Measurements from ENCODE around the gene TUBA3D.
A peak's percentile ranks its signal among the peaks of the same experiment; 100 is the strongest.
"Not testable (repeated sequence)": the region's sequence is repeated elsewhere in the genome, so short reads cannot be mapped to it uniquely, and the experiment has no call there.

Gene TUBA3D

DNA sequence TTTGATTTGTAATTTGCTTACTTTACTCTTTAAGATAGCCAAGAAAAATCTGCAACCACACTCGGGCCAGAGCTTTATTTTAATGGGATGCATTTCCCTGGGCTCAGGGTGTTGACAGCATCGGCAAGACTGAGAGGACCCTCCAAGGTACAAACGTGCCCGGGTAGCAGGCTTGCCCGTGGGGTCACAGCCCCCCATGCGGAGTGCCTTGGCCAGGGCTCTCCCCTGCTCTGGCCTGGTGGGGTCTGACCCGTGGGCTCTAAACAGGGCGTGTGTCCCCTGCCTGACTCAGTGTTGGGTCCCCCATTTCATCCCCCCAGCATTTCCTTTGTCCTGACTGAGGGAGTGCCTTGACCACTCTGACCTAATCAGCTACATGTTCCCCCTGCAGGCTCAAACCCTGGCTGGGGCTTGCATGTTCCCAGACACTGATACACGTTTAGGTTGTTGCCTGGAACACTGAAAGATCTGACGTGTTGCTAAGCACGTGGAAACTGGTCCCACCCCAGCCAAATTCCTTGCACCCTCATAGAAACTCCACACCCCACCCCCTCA lies 9.1 kb downstream of the TUBA3D start:
- not testable (repeated sequence) for DNase-seq

DNA sequence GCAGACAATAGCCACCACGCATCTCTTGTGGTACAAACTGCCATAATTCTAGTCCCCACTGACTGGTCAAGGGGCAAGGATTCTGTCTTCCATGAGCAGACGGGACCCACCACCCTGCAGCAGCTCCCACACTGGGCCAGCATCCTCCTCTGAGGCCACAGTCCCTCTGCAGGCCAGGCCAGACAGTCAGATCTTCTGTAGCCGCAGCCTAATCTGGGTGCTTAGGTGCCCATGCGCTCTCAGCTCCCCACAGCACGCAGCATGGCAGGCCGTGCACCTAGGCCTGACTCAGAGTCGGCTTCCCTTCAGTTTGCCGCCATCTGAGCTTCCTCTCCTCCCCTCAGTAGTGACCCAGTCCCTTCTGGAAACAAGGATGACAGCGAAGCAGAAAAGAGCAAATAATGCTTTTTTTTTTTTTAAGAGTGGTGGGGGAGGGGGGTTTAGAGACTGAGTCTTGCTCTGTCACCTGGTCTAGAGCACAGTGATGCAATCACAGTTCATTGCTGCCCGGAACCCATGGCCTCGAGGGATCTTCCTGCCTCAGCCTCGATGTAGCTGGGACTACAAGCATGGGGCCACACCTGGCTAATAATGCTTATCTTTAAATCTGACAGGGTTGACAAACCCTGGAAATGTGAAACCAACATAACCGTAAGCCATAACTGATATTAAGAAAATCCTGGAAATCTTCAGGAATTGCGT lies 10.4 kb downstream of the TUBA3D start:
- not testable (repeated sequence) for DNase-seq

DNA sequence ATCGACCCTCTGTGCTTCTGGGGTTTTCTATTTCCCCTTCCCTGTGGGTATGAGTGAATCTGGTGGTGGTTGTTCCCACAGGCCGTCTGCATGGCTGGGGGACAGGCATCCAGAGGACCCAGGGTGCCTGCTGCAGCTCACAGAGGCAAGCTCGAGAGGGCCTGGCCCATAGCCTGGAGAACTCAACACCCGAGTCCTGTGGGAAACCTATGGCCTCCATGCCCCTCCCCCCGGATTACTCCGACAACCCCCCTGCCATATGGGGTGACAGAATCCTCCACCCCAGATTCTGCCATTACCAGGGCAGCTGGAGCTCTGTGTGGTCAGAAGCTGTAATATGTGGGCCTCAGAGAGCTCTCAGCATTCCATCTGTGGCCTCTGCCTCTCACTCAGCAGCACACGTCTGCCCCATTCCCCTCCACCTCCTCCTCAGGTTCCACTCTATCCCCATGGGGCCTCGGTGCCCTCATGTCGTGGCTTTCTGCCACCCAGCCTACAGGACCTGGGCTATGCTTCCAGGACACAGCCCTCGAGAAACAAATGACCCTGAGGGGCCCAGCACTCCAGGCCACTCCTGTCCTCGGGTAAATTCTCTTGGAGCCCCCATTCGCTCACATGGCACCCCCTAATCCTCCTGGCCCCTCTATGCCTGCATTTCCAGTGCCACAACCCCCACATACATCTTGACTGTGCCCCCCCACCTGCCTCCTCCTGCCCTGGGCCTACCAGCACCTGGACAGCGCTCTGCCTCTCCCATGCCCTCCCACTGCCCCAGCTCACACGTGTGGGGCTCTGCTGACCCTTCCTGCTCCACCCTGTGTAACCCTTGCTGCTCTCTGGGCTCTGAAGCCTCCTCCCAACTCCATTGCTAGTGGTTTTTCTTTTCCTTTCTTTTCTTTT lies 12.6 kb downstream of the TUBA3D start:
- no peak for DNase-seq

DNA sequence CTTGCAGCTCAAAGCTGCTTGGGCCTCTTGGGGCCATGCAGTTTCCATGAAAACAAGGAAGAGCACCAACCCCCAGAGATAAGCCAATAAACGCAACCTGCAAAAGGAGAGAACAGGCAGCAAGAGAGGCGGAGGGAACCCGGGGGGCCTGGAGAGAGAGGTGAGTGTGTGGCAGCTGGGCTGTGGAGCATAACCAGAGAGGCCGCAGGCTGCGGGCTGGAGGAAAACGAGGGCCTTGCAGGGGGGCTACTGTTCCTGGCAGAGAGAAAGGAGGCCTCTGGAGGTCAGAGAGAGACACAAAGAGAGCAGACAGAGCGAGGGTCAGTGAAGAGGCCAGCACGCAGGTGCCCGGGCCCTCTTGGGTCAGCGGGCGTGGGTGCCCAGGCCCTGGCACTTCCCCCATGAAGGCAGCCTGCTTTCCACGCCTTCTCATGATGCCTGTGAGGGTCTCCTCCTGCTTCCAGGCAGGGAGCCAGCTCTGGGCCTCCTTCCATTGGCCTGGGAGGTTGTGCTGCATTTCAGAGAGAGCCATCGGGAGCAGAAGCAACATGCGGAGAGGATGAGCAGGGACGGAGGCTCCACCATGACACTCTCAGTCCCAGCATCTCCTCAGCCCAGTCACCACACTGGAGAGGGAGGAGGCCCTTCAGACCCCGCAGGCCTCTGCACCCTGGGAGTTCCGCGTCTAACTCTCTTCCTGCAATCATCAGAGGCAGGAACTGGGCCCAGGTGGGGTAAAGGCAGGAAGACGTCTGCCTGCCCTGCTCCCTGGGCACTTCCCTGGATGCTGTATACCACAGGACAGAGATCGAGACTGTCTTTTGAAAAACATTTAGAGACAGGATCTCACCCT lies 14.9 kb downstream of the TUBA3D start:
- not testable (repeated sequence) for DNase-seq

DNA sequence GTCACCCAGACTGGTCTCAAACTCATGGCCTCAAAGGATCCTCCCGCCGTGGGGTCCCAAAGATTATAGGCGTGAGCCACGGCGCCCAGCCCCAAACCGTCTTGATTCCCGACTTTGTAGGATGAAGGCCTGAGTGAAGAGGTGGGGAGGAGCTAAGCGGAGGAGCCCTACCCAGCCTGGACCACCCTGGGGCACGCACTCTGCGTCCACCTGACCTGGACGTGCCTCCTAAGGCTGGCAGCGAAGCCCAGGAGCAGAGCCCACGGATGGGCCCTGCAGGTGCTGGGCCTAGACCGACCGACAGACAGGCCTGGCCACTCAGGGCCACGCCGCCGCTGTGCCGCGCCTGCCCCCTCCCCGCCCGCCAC lies 15.5 kb downstream of the TUBA3D start:
- DNase-seq, result not testable (repeated sequence)

DNA sequence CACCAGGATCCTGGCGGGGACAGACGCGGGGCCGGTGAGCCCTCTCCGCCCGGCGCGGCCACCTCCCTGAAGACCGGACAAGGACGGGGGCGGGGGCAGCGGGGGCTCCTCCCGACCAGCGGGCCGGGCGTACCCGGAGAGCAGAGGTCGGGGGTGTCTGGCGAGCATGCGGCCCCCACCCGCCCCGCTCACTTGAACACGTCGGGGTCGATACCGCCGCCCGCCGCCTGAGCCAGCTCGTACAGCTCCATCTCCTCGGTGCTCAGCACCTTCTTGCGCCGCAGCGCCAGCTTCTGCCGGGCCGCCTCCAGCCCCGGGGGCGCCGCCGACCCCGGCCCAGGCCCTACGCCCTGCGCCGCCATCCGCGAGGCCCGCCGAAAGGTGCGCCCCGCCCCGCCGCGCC lies 16.1 kb downstream of the TUBA3D start, which contains the start of gene MZT2A:
MZT2A (minus strand) TSS at position 383 of the 403 bp plus-strand sequence; CDS start at position 362, 21 bp downstream.
- DNase-seq, result not testable (repeated sequence)

DNA sequence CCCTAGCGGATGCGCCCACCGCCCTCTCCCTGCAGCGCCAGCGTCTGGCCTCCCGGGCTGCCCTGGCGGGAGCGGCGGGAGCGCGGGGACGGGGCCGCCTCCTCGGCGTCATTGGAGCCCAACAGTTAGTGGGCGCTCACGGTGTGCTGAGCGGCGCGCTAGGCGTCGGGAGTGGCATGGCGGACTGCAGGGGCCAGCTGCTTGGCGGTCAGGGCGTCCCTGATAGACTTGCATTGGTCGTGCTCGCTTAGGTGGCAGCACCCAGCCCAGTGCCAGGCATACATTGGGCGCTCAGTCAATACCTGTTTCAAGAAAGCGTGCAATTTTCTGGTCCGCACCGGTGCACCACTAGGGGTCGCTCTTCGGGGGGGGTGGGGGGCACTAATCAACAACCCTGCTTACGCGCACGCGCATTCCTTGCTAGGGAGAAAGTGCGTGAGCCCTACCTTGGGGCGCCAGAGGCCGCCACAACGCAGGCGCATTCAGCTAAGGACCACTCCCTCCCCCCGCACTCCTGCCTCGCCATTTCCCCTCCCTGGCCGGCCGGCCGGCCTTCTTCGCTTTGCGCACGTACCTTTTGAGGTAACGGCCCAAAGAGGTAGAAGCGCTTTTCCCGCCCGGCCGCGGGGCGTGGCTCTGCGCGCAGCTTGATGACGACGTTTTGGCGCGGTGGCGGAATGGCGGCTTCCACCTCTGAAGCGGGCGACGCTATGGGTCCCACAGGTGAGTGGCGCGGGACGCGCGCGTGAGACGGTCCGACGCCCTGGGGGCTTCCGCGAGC lies 16.7 kb downstream of the TUBA3D start:
- peak; percentile 76 for DNase-seq

DNA sequence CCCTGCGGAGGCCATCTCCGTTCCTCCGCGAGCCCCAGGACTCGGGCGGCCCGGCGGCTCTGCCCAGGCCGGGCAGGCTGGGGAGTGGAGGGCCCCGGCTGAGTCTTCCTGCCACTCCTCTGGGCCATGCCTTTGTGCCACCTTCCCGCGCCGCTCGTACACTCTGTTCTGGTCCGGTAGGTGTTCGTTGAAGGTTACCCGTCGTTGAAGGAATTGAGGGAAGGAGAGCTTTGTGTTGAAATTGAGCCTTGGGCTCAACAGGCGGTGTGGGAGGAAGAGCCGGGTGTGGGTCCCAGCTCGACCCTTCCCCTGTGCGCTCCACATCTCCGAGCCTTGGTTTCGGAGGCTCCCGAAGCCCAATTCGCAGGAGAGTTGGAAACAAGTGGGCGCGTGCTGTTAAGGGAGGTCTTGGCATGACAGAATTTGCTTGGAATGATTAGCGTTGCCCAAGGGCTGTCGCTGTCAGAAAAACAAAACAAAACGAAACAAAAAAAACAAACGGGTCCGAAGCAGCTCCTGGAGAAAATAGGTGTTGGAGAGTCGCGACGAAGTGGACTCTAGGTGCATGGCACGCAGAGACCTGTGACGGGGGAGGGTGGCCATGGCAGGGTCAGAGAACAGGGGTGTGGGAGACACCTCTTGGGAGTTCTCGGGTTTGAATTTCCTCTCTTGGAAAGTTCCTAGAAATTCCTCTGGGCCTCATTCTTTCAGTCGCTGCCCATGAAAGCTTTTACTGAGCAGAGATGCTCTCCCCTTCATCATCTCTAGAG lies 17.5 kb downstream of the TUBA3D start:
- no peak for DNase-seq

DNA sequence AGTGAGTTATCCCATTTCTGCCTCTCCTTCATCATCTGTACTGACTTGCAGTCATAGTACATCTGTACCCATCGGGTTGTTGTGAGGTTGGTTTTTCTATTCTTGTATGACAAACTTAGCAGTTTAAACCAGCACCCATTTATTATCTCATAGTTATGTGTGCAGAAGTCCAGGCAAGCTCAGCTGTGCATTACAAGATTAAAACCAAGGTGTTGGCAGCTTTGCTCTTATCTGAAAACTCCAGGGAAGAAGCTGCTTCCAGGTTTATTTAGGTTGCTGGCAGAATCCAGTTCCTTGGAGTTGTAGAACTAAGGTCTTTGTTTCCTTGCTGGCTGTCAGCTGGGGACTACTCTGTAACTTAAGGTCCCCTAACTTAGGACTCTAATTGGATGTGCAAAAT lies 19.6 kb downstream of the TUBA3D start:
- DNase-seq, result not testable (repeated sequence)

DNA sequence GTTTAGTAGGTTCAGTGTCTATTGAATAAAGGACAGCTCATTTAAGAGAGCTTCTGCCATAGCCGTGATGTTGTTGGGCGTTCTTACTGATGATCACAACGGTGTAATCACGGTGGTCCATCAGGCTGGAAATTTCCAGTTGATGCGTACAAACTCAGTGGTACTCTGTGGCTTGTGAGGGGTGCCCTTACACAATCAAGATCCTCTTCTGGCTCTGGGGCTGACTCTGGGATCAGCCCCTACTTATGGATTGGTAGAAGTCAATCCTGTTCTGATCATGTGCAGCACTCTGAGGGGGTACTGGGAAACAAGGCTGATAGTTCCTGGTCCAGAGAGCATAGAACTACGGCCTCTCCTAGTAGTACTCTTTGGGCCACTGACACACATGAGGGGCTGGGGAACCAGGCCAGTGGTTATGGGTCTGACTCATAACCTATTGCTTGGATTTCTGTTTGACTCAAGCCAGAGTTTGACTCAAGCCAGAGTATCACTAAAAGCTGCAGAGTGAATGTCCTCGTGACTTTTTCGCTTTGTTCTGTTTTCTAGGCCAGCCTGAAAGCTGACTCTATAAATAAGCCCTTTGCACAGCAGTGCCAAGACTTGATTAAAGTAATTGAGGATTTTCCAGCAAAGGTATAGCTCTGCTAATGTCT lies 22.5 kb downstream of the TUBA3D start:
- DNase-seq, result not testable (repeated sequence)

DNA sequence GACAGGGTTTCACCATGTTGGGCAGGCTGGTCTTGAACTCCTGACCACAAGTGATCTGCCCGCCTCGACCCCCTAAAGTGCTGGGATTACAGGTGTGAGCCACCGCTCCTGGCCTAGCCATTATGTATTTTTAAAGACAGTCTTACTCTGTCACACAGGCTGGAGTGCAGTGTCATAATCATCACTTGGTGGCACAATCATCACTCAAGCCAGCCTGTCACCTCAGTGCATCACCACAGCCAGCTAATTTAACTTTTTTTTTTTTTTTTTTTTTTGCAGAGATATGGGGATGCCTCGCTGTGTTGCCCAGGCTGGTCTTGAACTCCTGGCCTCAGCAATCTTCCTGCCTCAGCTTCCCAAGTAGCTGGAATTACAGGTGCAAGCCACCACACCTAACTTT lies 27.7 kb downstream of the TUBA3D start:
- DNase-seq, result not testable (repeated sequence)

DNA sequence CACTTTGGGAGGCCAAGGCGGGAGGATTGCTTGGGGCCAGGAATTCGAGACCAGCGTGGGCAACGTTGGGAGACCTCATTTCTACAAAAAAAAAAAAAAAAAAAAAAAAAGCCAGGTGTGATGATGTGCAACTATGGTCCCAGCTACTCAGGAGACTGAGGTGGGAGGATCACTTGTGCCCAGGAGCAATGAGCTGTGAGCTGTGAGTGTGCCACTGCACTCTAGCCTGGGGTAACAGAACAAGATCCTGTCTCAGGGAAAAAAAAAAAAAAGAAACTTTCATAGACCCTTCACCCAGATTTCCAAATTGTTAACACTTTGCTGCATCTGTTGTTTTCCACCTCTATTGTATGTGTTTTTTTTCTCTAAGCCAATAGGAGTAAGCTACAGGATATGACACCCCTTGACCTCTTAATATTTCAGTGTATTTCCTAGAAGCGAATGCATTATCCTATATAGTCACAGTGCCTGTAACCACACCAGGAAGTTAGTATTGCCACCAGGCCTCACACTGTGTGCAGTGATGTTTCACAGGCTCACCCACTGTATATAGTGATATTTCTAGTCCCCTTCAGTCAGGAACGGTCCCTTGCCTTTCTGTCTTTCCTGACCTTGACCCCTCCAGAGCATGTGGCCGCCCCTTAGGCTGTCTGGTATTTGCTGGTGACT lies 28.3 kb downstream of the TUBA3D start:
- DNase-seq, result not testable (repeated sequence)

DNA sequence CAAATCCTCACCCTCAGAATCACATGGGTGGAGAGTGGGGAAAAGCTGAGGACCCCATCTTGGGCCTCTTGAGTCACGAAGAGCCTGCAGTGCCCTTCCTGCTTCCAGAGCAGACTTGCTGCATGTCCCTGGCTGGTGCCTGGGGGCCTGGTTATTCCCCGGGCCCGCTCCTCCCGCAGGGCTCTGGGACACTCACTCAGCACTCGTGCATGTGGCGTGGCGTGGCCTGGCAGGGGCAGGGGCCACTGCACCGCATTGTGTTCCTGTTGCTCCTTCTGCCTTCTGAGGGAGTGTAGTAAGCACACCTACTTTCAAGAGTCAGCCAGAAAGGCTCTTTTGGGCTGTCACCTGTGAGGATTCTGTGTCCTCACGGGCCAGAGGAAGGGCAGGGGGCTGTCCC lies 33.7 kb downstream of the TUBA3D start:
- no peak for DNase-seq

DNA sequence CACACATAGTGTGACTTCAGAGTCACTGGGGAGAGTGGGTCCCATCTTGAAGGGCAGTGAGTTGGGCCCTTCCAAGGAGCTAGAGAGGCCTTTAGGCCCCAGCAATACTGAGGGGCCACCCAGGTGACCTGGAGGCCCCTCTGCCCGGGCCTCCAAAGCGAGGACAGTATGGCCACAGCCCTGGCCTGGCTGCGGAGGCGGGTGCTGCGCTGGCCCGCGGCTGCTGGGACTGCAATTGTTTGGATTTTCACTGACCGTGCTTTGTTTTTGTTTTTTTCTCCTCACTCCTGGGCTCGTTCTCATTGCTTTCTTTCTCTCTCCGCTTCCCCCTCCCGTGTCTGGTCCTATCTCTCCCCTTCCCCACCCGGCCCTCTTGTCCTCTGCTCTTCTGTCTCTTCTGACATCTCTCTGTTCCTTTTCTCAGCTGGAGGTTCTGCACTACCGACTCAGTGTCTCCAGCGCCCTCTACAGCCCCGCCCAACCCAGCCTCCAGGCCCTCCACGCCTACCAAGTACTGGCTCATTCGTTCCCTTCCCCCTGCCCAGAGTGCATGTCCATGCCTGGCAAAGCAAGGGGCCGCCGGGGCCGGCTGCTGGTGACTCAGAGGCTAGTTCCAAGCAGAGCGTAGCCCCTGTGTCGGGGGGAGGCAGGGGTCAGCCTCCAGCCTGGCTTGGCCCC lies 35.5 kb downstream of the TUBA3D start:
- DNase-seq, result not testable (repeated sequence)

DNA sequence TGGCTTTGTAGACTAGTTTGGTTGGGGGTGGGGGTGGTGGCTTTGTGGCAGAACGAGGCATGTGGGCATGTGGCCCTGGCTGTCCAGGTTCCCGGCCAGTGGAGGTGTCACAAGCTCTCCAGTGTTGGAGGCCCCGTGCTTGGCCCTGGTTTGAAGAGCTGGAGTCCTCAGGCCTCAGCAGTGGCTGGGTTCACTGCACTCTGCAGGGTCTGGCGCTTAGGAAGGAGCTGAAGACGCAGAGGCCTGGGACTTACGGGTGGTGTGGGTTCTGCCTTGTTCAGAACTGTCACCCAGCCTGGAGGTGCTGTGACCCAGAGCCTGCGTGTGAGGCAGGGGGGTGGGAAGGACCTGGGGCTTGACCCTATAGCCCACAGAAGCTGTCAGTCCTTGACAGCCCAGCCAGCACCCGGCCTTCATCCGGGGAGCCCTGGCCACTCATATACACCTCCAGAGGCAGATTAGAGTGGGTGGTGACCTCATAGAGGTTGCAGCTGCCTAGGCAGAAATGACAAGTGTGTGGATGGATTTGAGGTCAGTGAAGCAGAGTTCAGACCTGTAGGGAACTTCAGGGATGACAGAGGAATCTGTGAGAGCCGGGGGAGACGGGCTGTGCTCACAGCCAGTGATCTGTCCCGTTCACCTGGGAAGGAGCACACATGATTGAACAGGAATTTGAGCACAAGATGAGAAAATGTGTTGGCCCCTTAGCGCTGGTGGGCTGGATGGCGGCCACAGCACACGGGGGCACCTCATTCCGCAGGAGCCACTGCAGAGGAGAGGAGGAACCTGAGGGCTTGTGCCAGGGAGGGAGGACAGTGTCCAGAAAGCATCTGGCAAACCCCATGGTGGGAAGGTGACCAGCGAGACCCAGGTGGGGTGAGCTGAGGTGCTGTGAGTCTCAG lies 36.3 kb downstream of the TUBA3D start:
- not testable (repeated sequence) for DNase-seq

DNA sequence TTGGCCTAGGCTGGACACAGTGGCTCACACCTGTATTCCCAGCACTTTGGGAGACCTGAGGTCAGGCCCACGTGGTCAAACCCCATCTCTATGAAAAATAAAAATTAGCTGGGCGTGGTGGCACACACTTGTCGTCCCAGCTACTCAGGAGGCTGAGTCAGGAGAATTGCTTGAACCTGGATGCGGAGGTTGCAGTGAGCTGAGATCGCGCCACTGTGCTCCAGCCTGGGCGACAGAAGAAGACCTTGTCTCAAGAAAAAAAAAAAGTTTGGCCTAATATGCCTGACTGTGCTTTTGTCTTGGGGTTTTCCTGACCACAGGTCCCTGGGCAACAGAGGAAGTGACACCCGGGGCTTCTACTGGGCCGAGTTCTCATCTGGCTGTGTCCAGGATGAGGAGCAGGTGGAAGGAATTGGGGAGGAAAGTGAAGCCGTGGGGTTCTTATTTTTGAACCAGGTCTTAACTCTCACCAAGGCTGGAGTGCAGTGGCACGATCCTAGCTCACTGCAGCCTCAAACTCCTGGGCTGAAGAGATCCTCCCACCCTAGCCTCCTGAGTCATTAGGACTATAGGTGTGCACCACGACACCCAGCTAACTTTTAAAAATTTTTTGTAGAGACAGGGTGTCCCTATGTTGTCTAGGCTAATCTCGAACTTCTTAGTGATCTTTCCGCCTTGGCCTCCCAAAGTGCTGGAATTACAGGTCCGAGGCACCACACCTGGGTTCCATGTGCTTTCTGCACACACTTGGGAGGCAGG lies 38.7 kb downstream of the TUBA3D start:
- not testable (repeated sequence) for DNase-seq

DNA sequence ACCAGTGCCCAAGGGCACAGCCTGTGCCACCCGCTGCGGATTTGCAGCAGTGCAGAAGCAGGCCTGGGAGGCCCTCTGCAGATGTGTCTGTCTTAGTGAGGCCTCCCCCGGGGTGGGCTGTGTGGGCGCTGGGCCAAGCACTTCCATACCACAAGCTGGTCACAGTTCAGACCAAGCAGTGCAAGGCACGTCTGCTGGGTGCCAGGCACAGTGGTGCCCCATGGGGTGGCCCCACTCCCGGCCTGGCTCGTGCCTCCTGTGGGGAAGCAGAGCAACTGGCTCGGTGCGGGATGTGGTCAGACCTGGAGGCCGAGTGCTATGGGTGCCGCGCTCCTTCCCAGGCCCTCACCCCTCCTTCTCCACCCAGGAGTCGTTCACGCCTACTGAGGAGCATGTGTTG lies 39.3 kb downstream of the TUBA3D start:
- DNase-seq, result not testable (repeated sequence)

All from NCI-H1417 treated with DMSO at 0.1 percent for 48 hours (cell line).